CD4-positive, alpha-beta T cell (primary cell): ENCODE results near the gene NOCT. TPM values are rescaled to one million over a fixed set of nuclear protein-coding genes. Genes with fewer than 3 reads are reported as not detected.
"Not testable (repeated sequence)": the region's sequence is repeated elsewhere in the genome, so short reads cannot be mapped to it uniquely, and the experiment has no call there.

ENCODE experiments used
- ATAC-seq: fragments of 200-7000 bp; cut with Tn5 transposase; one replicate; pipeline ENCODE4 v1.10.0; 2022; ENCODE audit warnings: mild to moderate bottlenecking; ENCODE audit not compliant: poor library complexity
- CTCF ChIA-PET: fragments of 350-600 bp; sonication (Branson Sonifier 250); formaldehyde crosslinking; loops from one replicate; lab custom pipeline; 2021; ENCODE audit warnings: antibody characterized with exemption, inconsistent platforms; lab: Charles Lee
- POLR2A ChIA-PET: fragments of 350-600 bp; sonication (Branson Sonifier 250); formaldehyde crosslinking; loops from one replicate; lab custom pipeline; 2021; ENCODE audit warnings: antibody characterized with exemption, inconsistent platforms; lab: Charles Lee
- DNase-seq, 14 experiments: peaks; one replicate each; pipeline ENCODE4 v3.0.0-alpha.2; 2013 to 2020; ENCODE audit warnings: mixed read lengths in 2 of 14
- H3K27ac ChIP-seq, 2 donors: one replicate each; pipeline versions ENCODE4 v1.5.1 to v1.7.0; 2013; ENCODE audit warnings: low read length in 2 of 2, low read depth in 1 of 2, mild to moderate bottlenecking in 1 of 2
- H3K27me3 ChIP-seq, 2 experiments: 1 replicate in 1 of 2; 2 replicates in 1 of 2; pipeline versions ENCODE4 v1.6.1 to v1.7.0; 2013; ENCODE audit warnings: low read length in 2 of 2, control low read depth in 1 of 2, mild to moderate bottlenecking in 1 of 2, moderate library complexity in 1 of 2; ENCODE audit not compliant: insufficient read depth in 2 of 2, control insufficient read depth in 1 of 2
- H3K36me3 ChIP-seq: one replicate; pipeline ENCODE4 v1.6.1; 2013; ENCODE audit warnings: low read length, control low read depth; ENCODE audit not compliant: insufficient read depth
- H3K4me1 ChIP-seq: one replicate; pipeline ENCODE4 v1.6.1; 2013; ENCODE audit warnings: low read length, control low read depth; ENCODE audit not compliant: insufficient read depth
- H3K4me3 ChIP-seq: one replicate; pipeline ENCODE4 v1.5.1; 2013; ENCODE audit warnings: mild to moderate bottlenecking, low read length, moderate library complexity
- H3K9me3 ChIP-seq, 2 experiments: 1 replicate in 1 of 2; 2 replicates in 1 of 2; pipeline versions ENCODE4 v1.6.1 to v1.7.0; 2013; ENCODE audit warnings: low read length in 2 of 2, mild to moderate bottlenecking in 2 of 2, control low read depth in 1 of 2, moderate library complexity in 1 of 2; ENCODE audit not compliant: control insufficient read depth in 1 of 2, insufficient read depth in 1 of 2
- H3K27ac Mint-ChIP-seq: one replicate; pipeline ENCODE4 v1.8.0; 2020; ENCODE audit warnings: mixed read lengths
- H3K27me3 Mint-ChIP-seq: one replicate; pipeline ENCODE4 v1.8.0; 2021; ENCODE audit warnings: mixed read lengths
- H3K36me3 Mint-ChIP-seq: one replicate; pipeline ENCODE4 v1.8.0; 2021; ENCODE audit warnings: low read depth, mixed read lengths
- H3K4me1 Mint-ChIP-seq: one replicate; pipeline ENCODE4 v1.8.0; 2021; ENCODE audit warnings: low read depth, mixed read lengths
- H3K4me3 Mint-ChIP-seq: one replicate; pipeline ENCODE4 v1.8.0; 2020; ENCODE audit warnings: mild to moderate bottlenecking, mixed read lengths
- H3K9me3 Mint-ChIP-seq: one replicate; pipeline ENCODE4 v1.8.0; 2020; ENCODE audit warnings: mixed read lengths
- intact Hi-C, 2 experiments: fragments of 100-400 bp; cut with DNase I in 1 of 2; cut with micrococcal nuclease in 1 of 2; formaldehyde crosslinking; loops; one replicate each; pipeline versions ENCODE4 v1.15.1 to v1.9.0; 2023 to 2025; cut with DNase I, micrococcal nuclease
- total RNA-seq, 174 experiments: library from RNA in 2 of 174; stranded (reverse) in 2 of 174; gene quantifications; one replicate each; pipeline ENCODE4 v1.2.3 and lab custom pipeline; 2021 to 2026
- TF ChIP-seq, protein P1 (sequence below): fragments of 200-600 bp; IDR thresholded peaks from one replicate; pipeline ENCODE4 v1.8.0; 2022; ENCODE audit warnings: antibody characterized with exemption, mild to moderate bottlenecking

Gene NOCT
- total RNA-seq, 2 experiments from 2014 or later: 13.7 to 15.8 TPM

DNA sequence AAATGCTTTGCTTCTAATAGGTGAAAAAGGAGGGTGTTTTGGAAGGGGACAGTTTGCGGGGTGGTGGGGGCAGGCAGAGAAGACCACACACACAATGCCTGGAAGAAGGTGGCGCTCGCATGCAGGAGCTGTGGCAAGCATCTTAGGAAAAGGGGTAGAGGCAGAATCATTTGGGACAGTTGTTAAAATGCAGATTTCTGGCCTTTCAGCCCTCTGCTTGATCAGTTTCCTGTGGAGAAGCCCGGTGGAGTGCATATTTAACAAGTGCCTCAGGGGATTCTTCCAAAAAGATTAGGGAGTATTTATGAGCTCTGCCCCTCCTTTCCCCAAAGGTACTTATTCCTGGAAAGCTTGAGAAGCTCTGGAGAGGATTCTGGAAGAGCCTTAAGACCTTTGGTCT is 4.8 kb downstream of the NOCT start:
- CTCF ChIA-PET: no interaction called here
- Histone ChIP-seq H3K9me3 (no peaks in the 10 kb centered on the region), H3K36me3 (no peaks in the 10 kb centered on the region), H3K4me3 (no peak overlapping the region), H3K27ac (no peak overlapping the region), H3K4me1 (peaks cover 12% of the 10 kb centered on the region), H3K27me3 (no peaks in the 10 kb centered on the region)
- Mint-ChIP-seq H3K9me3 (no peaks in the 10 kb centered on the region), H3K4me1 (peaks cover 17% of the 10 kb centered on the region), H3K36me3 (peaks cover 3% of the 10 kb centered on the region), H3K27me3 (no peaks in the 10 kb centered on the region), H3K27ac (no peak overlapping the region), H3K4me3 (no peak overlapping the region)
- TF ChIP-seq, protein P1, sequence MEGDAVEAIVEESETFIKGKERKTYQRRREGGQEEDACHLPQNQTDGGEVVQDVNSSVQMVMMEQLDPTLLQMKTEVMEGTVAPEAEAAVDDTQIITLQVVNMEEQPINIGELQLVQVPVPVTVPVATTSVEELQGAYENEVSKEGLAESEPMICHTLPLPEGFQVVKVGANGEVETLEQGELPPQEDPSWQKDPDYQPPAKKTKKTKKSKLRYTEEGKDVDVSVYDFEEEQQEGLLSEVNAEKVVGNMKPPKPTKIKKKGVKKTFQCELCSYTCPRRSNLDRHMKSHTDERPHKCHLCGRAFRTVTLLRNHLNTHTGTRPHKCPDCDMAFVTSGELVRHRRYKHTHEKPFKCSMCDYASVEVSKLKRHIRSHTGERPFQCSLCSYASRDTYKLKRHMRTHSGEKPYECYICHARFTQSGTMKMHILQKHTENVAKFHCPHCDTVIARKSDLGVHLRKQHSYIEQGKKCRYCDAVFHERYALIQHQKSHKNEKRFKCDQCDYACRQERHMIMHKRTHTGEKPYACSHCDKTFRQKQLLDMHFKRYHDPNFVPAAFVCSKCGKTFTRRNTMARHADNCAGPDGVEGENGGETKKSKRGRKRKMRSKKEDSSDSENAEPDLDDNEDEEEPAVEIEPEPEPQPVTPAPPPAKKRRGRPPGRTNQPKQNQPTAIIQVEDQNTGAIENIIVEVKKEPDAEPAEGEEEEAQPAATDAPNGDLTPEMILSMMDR: no peak
- intact Hi-C loops: no loop called here
- ATAC-seq (no peak), DNase-seq (no peak)
- POLR2A ChIA-PET: interaction anchor here (0.6 kb wide), 1 partner anchor 13 kb away, joined by 3 read pairs; no protein-coding TSS in a partner anchor

DNA sequence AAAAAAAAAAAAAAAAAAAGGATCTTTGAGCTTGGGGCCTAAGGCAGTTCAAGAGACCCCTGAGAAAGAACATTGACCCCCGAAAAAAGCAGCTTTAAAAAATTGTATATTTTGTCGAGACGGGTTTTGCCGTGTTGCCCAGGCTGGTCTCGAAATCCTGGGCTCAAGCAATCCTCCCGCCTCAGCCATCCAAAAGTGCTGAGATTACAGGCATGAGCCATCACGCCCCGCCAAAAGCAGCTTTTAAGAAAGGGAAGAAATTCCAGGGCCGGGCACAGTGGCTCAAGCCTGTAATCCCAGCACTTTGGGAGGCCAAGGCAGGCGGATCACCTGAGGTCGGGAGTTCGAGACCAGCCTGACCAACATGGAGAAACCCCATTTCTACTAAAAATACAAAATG is 5.5 kb downstream of the NOCT start:
- H3K27me3 Mint-ChIP-seq, H3K4me3 ChIP-seq, H3K36me3 Mint-ChIP-seq, H3K27ac Mint-ChIP-seq, ATAC-seq, H3K27me3 ChIP-seq, H3K4me3 Mint-ChIP-seq, H3K27ac ChIP-seq, H3K9me3 ChIP-seq, intact Hi-C loops, H3K9me3 Mint-ChIP-seq, POLR2A ChIA-PET, CTCF ChIA-PET, H3K36me3 ChIP-seq, DNase-seq: not testable (repeated sequence)
- peaks cover 11% of the 10 kb centered on the region for H3K4me1 ChIP-seq
- H3K4me1 Mint-ChIP-seq: peaks cover 16% of the 10 kb centered on the region

DNA sequence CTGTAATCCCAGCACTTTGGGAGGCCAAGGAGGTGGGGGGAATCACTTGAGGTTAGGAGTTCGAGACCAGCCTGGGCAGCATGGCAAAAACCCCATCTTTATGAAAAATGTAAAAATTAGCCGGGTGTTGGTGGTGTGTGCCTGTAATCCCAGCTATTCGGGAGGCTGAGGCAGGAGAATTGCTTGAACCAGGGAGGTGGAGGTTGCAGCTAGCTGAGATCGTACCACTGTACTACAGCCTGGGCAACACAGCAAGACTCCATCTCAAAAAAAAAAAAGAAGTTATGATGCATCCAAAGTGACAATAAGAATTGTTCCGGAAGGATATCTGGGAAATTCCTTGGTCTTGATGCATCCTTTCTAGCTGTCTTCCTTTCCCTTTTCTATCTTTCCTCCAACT is 7.3 kb downstream of the NOCT start:
- DNase-seq (no peak), ATAC-seq (no peak)
- H3K27me3 Mint-ChIP-seq: no peaks in the 10 kb centered on the region
- no peaks in the 10 kb centered on the region for H3K27me3 ChIP-seq
- peaks cover 9% of the 10 kb centered on the region for H3K4me1 Mint-ChIP-seq
- intact Hi-C loops: no loop called here
- no peaks in the 10 kb centered on the region for H3K4me1 ChIP-seq
- CTCF ChIA-PET: interaction anchor here (0.7 kb wide), 1 partner anchor 16 kb away, joined by 3 read pairs; no protein-coding TSS in a partner anchor
- H3K27ac ChIP-seq: no peak overlapping the region
- TF ChIP-seq, protein P1: no peak
- H3K9me3 ChIP-seq: no peaks in the 10 kb centered on the region
- POLR2A ChIA-PET: no interaction called here
- H3K4me3 ChIP-seq: no peak overlapping the region
- no peaks in the 10 kb centered on the region for H3K36me3 Mint-ChIP-seq
- H3K4me3 Mint-ChIP-seq: no peak overlapping the region
- H3K9me3 Mint-ChIP-seq: no peaks in the 10 kb centered on the region
- H3K36me3 ChIP-seq: no peaks in the 10 kb centered on the region
- no peak overlapping the region for H3K27ac Mint-ChIP-seq

DNA sequence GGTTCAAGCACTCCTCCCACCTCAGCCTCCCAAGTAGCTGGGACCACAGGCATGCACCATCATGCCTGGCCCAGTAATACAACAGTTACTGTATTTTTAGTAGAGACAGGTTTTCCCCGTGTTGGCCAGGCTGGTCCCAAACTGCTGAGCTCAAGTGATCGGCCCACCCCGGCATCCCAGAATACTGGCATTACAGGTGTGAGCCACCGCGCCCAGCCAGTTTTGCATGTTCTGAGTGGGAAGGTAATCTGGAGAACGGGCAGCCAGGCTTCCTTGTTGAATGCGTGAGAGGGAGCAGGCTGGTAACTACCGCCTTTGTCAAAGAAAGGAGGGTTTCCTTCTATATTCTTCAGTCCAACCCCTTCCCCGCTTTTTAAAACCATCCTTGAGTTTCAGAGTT is 9.1 kb downstream of the NOCT start:
- no peaks in the 10 kb centered on the region for H3K36me3 Mint-ChIP-seq
- H3K4me3 Mint-ChIP-seq: no peak overlapping the region
- TF ChIP-seq, protein P1: no peak
- H3K27ac ChIP-seq: no peak overlapping the region
- H3K4me1 ChIP-seq: no peaks in the 10 kb centered on the region
- POLR2A ChIA-PET: interaction anchor here (0.5 kb wide), 1 partner anchor 114 kb away, joined by 6 read pairs; no protein-coding TSS in a partner anchor
- H3K9me3 ChIP-seq: no peaks in the 10 kb centered on the region
- H3K9me3 Mint-ChIP-seq: no peaks in the 10 kb centered on the region
- no peak overlapping the region for H3K4me3 ChIP-seq
- H3K27ac Mint-ChIP-seq: no peak overlapping the region
- no peak for DNase-seq
- H3K27me3 Mint-ChIP-seq: no peaks in the 10 kb centered on the region
- no peak for ATAC-seq
- intact Hi-C loops: no loop called here
- H3K27me3 ChIP-seq: no peaks in the 10 kb centered on the region
- CTCF ChIA-PET: interaction anchor here (0.6 kb wide), 1 partner anchor 296 kb away, joined by 4 read pairs; no protein-coding TSS in a partner anchor
- no peaks in the 10 kb centered on the region for H3K4me1 Mint-ChIP-seq
- peaks cover 3% of the 10 kb centered on the region for H3K36me3 ChIP-seq
